ENCODE data around the gene CYB561D1. TPM values are rescaled to one million over a fixed set of nuclear protein-coding genes. Genes with fewer than 3 reads are reported as not detected.

Gene CYB561D1
- total and polyA plus RNA-seq, 9 of the 15 experiments (the other 6 are each of a cell fraction or from before 2014, with no cell fraction given) = 0.71 to 7.2 (median 3.5) TPM

GRCh38 chr1:109547463-109548320 lies 53.8 kb downstream of the CYB561D1 start:
- peak overlapping the region; percentile 98 for H2AFZ ChIP-seq (ENCODE audit: low read depth, low read length)
- ATAC-seq = peak; percentile 32
- in situ Hi-C loops (cut with MboI) = loop anchor here (5.0 kb wide), 3 partner anchors 75 to 440 kb away; partner anchors contain the start of gene EPS8L3
- peak overlapping the region; percentile 91 for H3K27ac ChIP-seq (ENCODE audit: extremely low read depth, low read depth, low read length)
- peak overlapping the region; percentile 95 to 98 for H3K9ac ChIP-seq (ENCODE audit: insufficient read depth in 1 of 2, low read depth in 2 of 2, low read length in 2 of 2)
- CTCF ChIA-PET (ENCODE audit: low intra/inter-chr PET ratio) = interaction anchor here (1.1 to 3.8 kb wide), 4 partner anchors 103 to 558 kb away, joined by 3 to 38 read pairs (median 15); partner anchors contain the start of gene AHCYL1
- peaks cover 6% of the 10 kb centered on the region; the same call in 2 of the 3 replicates for H3K36me3 ChIP-seq (ENCODE audit: control insufficient read depth, insufficient read depth, low read length)
- TSS peak; percentile 94 for BruUV-seq (replicated peaks)
- peaks cover 62% of the 10 kb centered on the region for H3K79me2 ChIP-seq (ENCODE audit: control insufficient read depth, insufficient read depth, low read length)
- POLR2A ChIA-PET = interaction anchor here (0.7 to 3.5 kb wide), 41 partner anchors 8 to 896 kb away, joined by 3 to 48 read pairs (median 5); partner anchors contain the start of genes AHCYL1, AMPD2, ATXN7L2 and GNAT2
- peak; percentile 59 for FAIRE-seq
- H3K4me3 ChIP-seq = peak overlapping the region; percentile 94
- H3K9me1 ChIP-seq (ENCODE audit: control insufficient read depth, insufficient read depth, low read length) = no peaks in the 10 kb centered on the region
- intact Hi-C loops (cut with micrococcal nuclease) = loop anchor here (2.0 to 5.0 kb wide), 4 partner anchors 70 to 435 kb away; partner anchors contain the start of genes AHCYL1, AMPD2 and GNAT2
- DNase-seq (ENCODE audit: extremely low read depth in 1 of 4, low spot score in 3 of 4) = peak in 2 of 4 experiments; percentile 42 to 59
- peak overlapping the region; percentile 94 for H3K4me2 ChIP-seq (ENCODE audit: insufficient read depth, low read length)
- peaks cover 4 to 14% of the 10 kb centered on the region in 2 experiments for H3K4me1 ChIP-seq (replicated peaks in 1 of 2; ENCODE audit: control insufficient read depth in 2 of 2, insufficient read depth in 2 of 2, low read length in 2 of 2)
- peaks cover 5% of the 10 kb centered on the region; the same call in 1 of the 2 replicates for H4K20me1 ChIP-seq (replicated peaks; ENCODE audit: control insufficient read depth, insufficient read depth, low read length)
- H3K9me3 ChIP-seq (replicated peaks; ENCODE audit: control insufficient read depth, insufficient read depth, low read depth, low read length) = no peaks in the 10 kb centered on the region
- WGBS (ENCODE audit: insufficient coverage, low coverage, missing lambda C conversion rate) = under 1% methylated on average over 22 of the region's 22 CpGs
- H3K27me3 ChIP-seq (ENCODE audit: control insufficient read depth in 2 of 2, insufficient read depth in 2 of 2, low read length in 2 of 2) = no peaks in the 10 kb centered on the region; a peak in 1 of 5 replicates
- TF ChIP-seq THRB (CRISPR knock-in tag; conservative IDR thresholded peaks at IDR 0.05) (no peak), MIER1 (IDR thresholded peaks at IDR 0.05; ENCODE audit: low read depth) (no peak), SAP30 (IDR thresholded peaks at IDR 0.05; ENCODE audit: borderline replicate concordance, insufficient read depth, low read depth, low read length, poor library complexity, severe bottlenecking) (peak; percentile 50), NFIC (IDR thresholded peaks at IDR 0.05) (0 out of 2 replicates have a peak, but pooled peaks have one; percentile 29), POLR2G (IDR thresholded peaks at IDR 0.05; ENCODE audit: low read depth, low read length) (no peak), SMARCE1 (IDR thresholded peaks at IDR 0.05) (0 out of 2 replicates have a peak, but pooled peaks have one; percentile 10), FOXA1 (IDR thresholded peaks at IDR 0.05; ENCODE audit: borderline replicate concordance) (no peak), AFF1 (IDR thresholded peaks at IDR 0.05; ENCODE audit: low read depth in 1 of 2, partially characterized antibody in 2 of 2) (peak in 1 of 2 experiments; percentile 29), ZNF263 (CRISPR knock-in tag; IDR thresholded peaks at IDR 0.05; ENCODE audit: borderline replicate concordance) (peak; percentile 25; the same call in 1 of the 2 replicates), ARID2 (IDR thresholded peaks at IDR 0.05) (no peak), ZNF583 (CRISPR knock-in tag; IDR thresholded peaks at IDR 0.05) (no peak), E2F6 (IDR thresholded peaks at IDR 0.05; ENCODE audit: borderline replicate concordance in 1 of 2, extremely low read depth in 1 of 2, insufficient read depth in 1 of 2, insufficient read length in 1 of 2, low read depth in 1 of 2, low read length in 1 of 2, poor library complexity in 1 of 2, severe bottlenecking in 1 of 2) (no peak)

Measured in K562 (cell line).